Urinary bladder (tissue), 4 donors: ENCODE data around the gene SUGP1. TPM values are rescaled to one million over a fixed set of nuclear protein-coding genes. Genes with fewer than 3 reads are reported as not detected.

Experiments
- DNase-seq: peaks from one replicate; pipeline ENCODE4 v3.0.0-alpha.2; 2015; ENCODE audit errors: extremely low spot score
- H3K27ac ChIP-seq: one replicate; pipeline ENCODE4 v1.5.1; 2013; ENCODE audit warnings: low read depth, mild to moderate bottlenecking, moderate library complexity
- H3K36me3 ChIP-seq: one replicate; pipeline ENCODE4 v1.6.1; 2013; ENCODE audit warnings: mild to moderate bottlenecking, moderate library complexity; ENCODE audit not compliant: insufficient read depth
- H3K4me1 ChIP-seq: one replicate; pipeline ENCODE4 v1.6.1; 2013; ENCODE audit warnings: mild to moderate bottlenecking, moderate library complexity; ENCODE audit not compliant: insufficient read depth
- H3K4me3 ChIP-seq: one replicate; pipeline ENCODE4 v1.5.1; 2013; ENCODE audit warnings: low read depth, low read length
- WGBS: extraction: QIAGEN DNeasy Blood & Tissue Kit; methylation state at CpG from one replicate; pipeline ENCODE4 v1.1.7; 2013; 5-methylcytosine and 5-hydroxymethylcytosine counted together
- polyA plus RNA-seq: library from polyadenylated mRNA; stranded (reverse); fragments of 200-250 nt; gene quantifications from one replicate; pipeline ENCODE4 v1.2.3, GENCODE V29; 2013
- total RNA-seq: library from RNA; depleted of rRNA; stranded (reverse); fragments of >200 nt; gene quantifications from one replicate; pipeline ENCODE4 v1.2.3, GENCODE V29; 2014
- donor health status: healthy with polysubstance abuse.
- donor health status: healthy.

SUGP1 gene
- total and polyA plus RNA-seq, 2 donors = 13.5 to 34.7 TPM

GRCh38 chr19:19304186-19304965 lies 15.9 kb downstream of the SUGP1 start:
- H3K36me3 ChIP-seq = peaks cover 10% of the 10 kb centered on the region
- no peak overlapping the region for H3K4me3 ChIP-seq
- DNase-seq = no peak
- 89% methylated on average over 14 of the region's 14 CpGs for WGBS
- H3K4me1 ChIP-seq = no peaks in the 10 kb centered on the region
- no peak overlapping the region for H3K27ac ChIP-seq

GRCh38 chr19:19303411-19303810 lies 16.9 kb downstream of the SUGP1 start:
- Histone ChIP-seq H3K27ac (no peak overlapping the region), H3K4me1 (no peaks in the 10 kb centered on the region), H3K36me3 (peaks cover 10% of the 10 kb centered on the region), H3K4me3 (no peak overlapping the region)
- DNase-seq = no peak
- 93% methylated on average over 14 of the region's 14 CpGs for WGBS

GRCh38 chr19:19300613-19301012 lies 19.7 kb downstream of the SUGP1 start:
- DNase-seq = no peak
- H3K36me3 ChIP-seq = peaks cover 10% of the 10 kb centered on the region
- whole genome bisulfite sequencing = 96% methylated on average over 12 of the region's 12 CpGs

GRCh38 chr19:19297759-19298158 lies 22.6 kb downstream of the SUGP1 start:
- WGBS = 61% methylated on average over 9 of the region's 9 CpGs
- Histone ChIP-seq H3K4me1 (no peaks in the 10 kb centered on the region), H3K27ac (no peak overlapping the region), H3K4me3 (no peak overlapping the region), H3K36me3 (peaks cover 8% of the 10 kb centered on the region)
- DNase-seq = no peak

More at GRCh38 chr19:19300613-19301012, 19.7 kb downstream of the SUGP1 start:
- Histone ChIP-seq H3K4me3 (no peak overlapping the region), H3K4me1 (no peaks in the 10 kb centered on the region), H3K27ac (no peak overlapping the region)

- no peak for DNase-seq
- no peaks in the 10 kb centered on the region for H3K4me1 ChIP-seq
- no peak overlapping the region for H3K4me3 ChIP-seq
- peaks cover 9% of the 10 kb centered on the region for H3K36me3 ChIP-seq
- no peak overlapping the region for H3K27ac ChIP-seq
- 93% methylated on average over 19 of the region's 19 CpGs for WGBS
Observed at GRCh38 chr19:19296953-19297689, 23.2 kb downstream of the SUGP1 start.

GRCh38 chr19:19294914-19295313 lies 25.4 kb downstream of the SUGP1 start:
- WGBS = 86% methylated on average over 4 of the region's 4 CpGs
- Histone ChIP-seq H3K4me3 (no peak overlapping the region), H3K27ac (no peak overlapping the region), H3K4me1 (no peaks in the 10 kb centered on the region), H3K36me3 (peaks cover 3% of the 10 kb centered on the region)
- no peak for DNase-seq

GRCh38 chr19:19292607-19293006 lies 27.7 kb downstream of the SUGP1 start:
- DNase-seq = no peak
- H3K27ac ChIP-seq = no peak overlapping the region
- H3K4me3 ChIP-seq = no peak overlapping the region
- H3K36me3 ChIP-seq = peaks cover 3% of the 10 kb centered on the region
- over 99% methylated on average over 5 of the region's 5 CpGs for WGBS
- H3K4me1 ChIP-seq = no peaks in the 10 kb centered on the region

- 79% methylated on average over 10 of the region's 10 CpGs for WGBS
Observed at GRCh38 chr19:19285686-19286085, 34.6 kb downstream of the SUGP1 start.

GRCh38 chr19:19280561-19280960 lies 39.7 kb downstream of the SUGP1 start:
- H3K27ac ChIP-seq = no peak overlapping the region
- DNase-seq = no peak
- H3K4me1 ChIP-seq = no peaks in the 10 kb centered on the region
- no peak overlapping the region for H3K4me3 ChIP-seq
- H3K36me3 ChIP-seq = peaks cover 2% of the 10 kb centered on the region
- 91% methylated on average over 16 of the region's 16 CpGs for WGBS

More at GRCh38 chr19:19285686-19286085, 34.6 kb downstream of the SUGP1 start:
- DNase-seq = no peak
- Histone ChIP-seq H3K36me3 (peaks cover 2% of the 10 kb centered on the region), H3K27ac (no peak overlapping the region), H3K4me1 (no peaks in the 10 kb centered on the region), H3K4me3 (no peak overlapping the region)

GRCh38 chr19:19279853-19280252 lies 40.5 kb downstream of the SUGP1 start:
- H3K27ac ChIP-seq = no peak overlapping the region
- H3K4me3 ChIP-seq = no peak overlapping the region
- 98% methylated on average over 16 of the region's 16 CpGs for WGBS
- DNase-seq = no peak
- H3K36me3 ChIP-seq = peaks cover 2% of the 10 kb centered on the region
- H3K4me1 ChIP-seq = no peaks in the 10 kb centered on the region

- H3K27ac ChIP-seq = no peak overlapping the region
- 94% methylated on average over 19 of the region's 19 CpGs for WGBS
Observed at GRCh38 chr19:19279062-19279612, 41.2 kb downstream of the SUGP1 start.

GRCh38 chr19:19278315-19278714 lies 42.0 kb downstream of the SUGP1 start:
- no peak overlapping the region for H3K4me3 ChIP-seq
- DNase-seq = no peak
- no peaks in the 10 kb centered on the region for H3K4me1 ChIP-seq
- WGBS = 91% methylated on average over 7 of the region's 7 CpGs
- H3K27ac ChIP-seq = no peak overlapping the region
- H3K36me3 ChIP-seq = peaks cover 2% of the 10 kb centered on the region

More at GRCh38 chr19:19279062-19279612, 41.2 kb downstream of the SUGP1 start:
- no peak for DNase-seq
- peaks cover 2% of the 10 kb centered on the region for H3K36me3 ChIP-seq
- no peak overlapping the region for H3K4me3 ChIP-seq
- no peaks in the 10 kb centered on the region for H3K4me1 ChIP-seq

GRCh38 chr19:19276851-19277250 lies 43.5 kb downstream of the SUGP1 start:
- H3K4me3 ChIP-seq = no peak overlapping the region
- WGBS = 91% methylated on average over 20 of the region's 20 CpGs
- H3K36me3 ChIP-seq = no peaks in the 10 kb centered on the region
- no peak overlapping the region for H3K27ac ChIP-seq
- no peak for DNase-seq
- H3K4me1 ChIP-seq = no peaks in the 10 kb centered on the region

- no peak for DNase-seq
- 70% methylated on average over 12 of the region's 12 CpGs for WGBS
- Histone ChIP-seq H3K36me3 (no peaks in the 10 kb centered on the region), H3K4me1 (no peaks in the 10 kb centered on the region), H3K4me3 (no peak overlapping the region), H3K27ac (no peak overlapping the region)
Observed at GRCh38 chr19:19276386-19276785, 43.9 kb downstream of the SUGP1 start.
